Keratinocyte (primary cell): ENCODE data around the gene GARS1.

Experiments
- EZH2 ChIP-seq: IDR thresholded peaks from one replicate; pipeline ENCODE4 v1.6.1; 2012; ENCODE audit warnings: inconsistent platforms, mild to moderate bottlenecking, low read length, moderate library complexity
- TF ChIP-seq, protein P1 (sequence below), 3 experiments: IDR thresholded peaks in 1 of 3; conservative IDR thresholded peaks in 1 of 3; optimal IDR thresholded peaks in 1 of 3; 2 replicates in 2 of 3; 3 replicates in 1 of 3; pipeline versions ENCODE3 to v1.5.1; 2011; ENCODE audit warnings: low read length in 3 of 3, mild to moderate bottlenecking in 3 of 3, moderate library complexity in 2 of 3, control low read depth in 1 of 3, inconsistent platforms in 1 of 3; ENCODE audit not compliant: insufficient read depth in 2 of 3; ENCODE audit errors: extremely low read depth in 1 of 3

- TF ChIP-seq, protein P1, sequence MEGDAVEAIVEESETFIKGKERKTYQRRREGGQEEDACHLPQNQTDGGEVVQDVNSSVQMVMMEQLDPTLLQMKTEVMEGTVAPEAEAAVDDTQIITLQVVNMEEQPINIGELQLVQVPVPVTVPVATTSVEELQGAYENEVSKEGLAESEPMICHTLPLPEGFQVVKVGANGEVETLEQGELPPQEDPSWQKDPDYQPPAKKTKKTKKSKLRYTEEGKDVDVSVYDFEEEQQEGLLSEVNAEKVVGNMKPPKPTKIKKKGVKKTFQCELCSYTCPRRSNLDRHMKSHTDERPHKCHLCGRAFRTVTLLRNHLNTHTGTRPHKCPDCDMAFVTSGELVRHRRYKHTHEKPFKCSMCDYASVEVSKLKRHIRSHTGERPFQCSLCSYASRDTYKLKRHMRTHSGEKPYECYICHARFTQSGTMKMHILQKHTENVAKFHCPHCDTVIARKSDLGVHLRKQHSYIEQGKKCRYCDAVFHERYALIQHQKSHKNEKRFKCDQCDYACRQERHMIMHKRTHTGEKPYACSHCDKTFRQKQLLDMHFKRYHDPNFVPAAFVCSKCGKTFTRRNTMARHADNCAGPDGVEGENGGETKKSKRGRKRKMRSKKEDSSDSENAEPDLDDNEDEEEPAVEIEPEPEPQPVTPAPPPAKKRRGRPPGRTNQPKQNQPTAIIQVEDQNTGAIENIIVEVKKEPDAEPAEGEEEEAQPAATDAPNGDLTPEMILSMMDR (optimal IDR thresholded peaks at IDR 0.05 in 1 of 3, IDR thresholded peaks at IDR 0.05 in 1 of 3, conservative IDR thresholded peaks at IDR 0.05 in 1 of 3; ENCODE audit: extremely low read depth in 1 of 3, insufficient read depth in 2 of 3, low read length in 3 of 3), result no peak
- no peak for TF ChIP-seq EZH2
These were observed 18.1 kb downstream of the GARS1 start for GRCh38 chr7:30612658-30613265.
